Measurements from ENCODE around the gene PLCH2. TPM values are rescaled to one million over a fixed set of nuclear protein-coding genes. Genes with fewer than 3 reads are reported as not detected.
A peak's percentile ranks its signal among the peaks of the same experiment; 100 is the strongest.

PLCH2 gene
- total and polyA plus RNA-seq, 2 of the 13 experiments (the other 11 are each of a cell fraction or from before 2014, with no cell fraction given) = 0.15 to 0.67 TPM

- Histone ChIP-seq H3K4me3 (replicated peaks in 1 of 3; ENCODE audit: insufficient read depth in 1 of 3, low read depth in 2 of 3, low read length in 3 of 3) (peak overlapping the region in 2 of 3 experiments; percentile 64 to 80; a peak in 4 of 6 replicates), H3K79me2 (ENCODE audit: insufficient read depth, low read length) (no peaks in the 10 kb centered on the region), H3K9ac (ENCODE audit: insufficient read depth, low read depth, low read length) (peak overlapping the region; percentile 76), H3K9me3 (ENCODE audit: low read length) (no peaks in the 10 kb centered on the region), H2AFZ (ENCODE audit: low read length) (no peak overlapping the region), H3K27me3 (ENCODE audit: control insufficient read depth in 1 of 2, insufficient read depth in 2 of 2, low read length in 2 of 2) (0 out of 5 replicates have a peak, but pooled peaks cover 0 to under 1% of the 10 kb centered on the region in 2 experiments), H4K20me1 (ENCODE audit: insufficient read depth, low read length) (no peaks in the 10 kb centered on the region), H3K27ac (ENCODE audit: extremely low read length, insufficient read depth, low read length) (peak overlapping the region; percentile 55), H3K4me1 (ENCODE audit: insufficient read depth, low read length) (peaks cover 71% of the 10 kb centered on the region), H3K4me2 (ENCODE audit: low read depth, low read length) (peak overlapping the region; percentile 85), H3K36me3 (replicated peaks in 1 of 2; ENCODE audit: control insufficient read depth in 1 of 2, insufficient read depth in 2 of 2, low read length in 2 of 2) (no peaks in the 10 kb centered on the region)
- POLR2A ChIA-PET = interaction anchor here (1.2 to 3.4 kb wide), 4 partner anchors 37 to 157 kb away, joined by 5 to 21 read pairs (median 10); partner anchors contain the start of genes MORN1, PEX10, PRXL2B and RER1
- CTCF ChIA-PET (ENCODE audit: low intra/inter-chr PET ratio, low total read pairs) = interaction anchor here (0.8 to 2.0 kb wide), 4 partner anchors 9 to 134 kb away, joined by 3 to 18 read pairs (median 6); no protein-coding TSS in a partner anchor
- ATAC-seq (peak; percentile 51), FAIRE-seq (peak; percentile 30), DNase-seq (ENCODE audit: low spot score) (peak; percentile 66)
- in situ Hi-C loops (cut with HindIII; ENCODE audit: extremely low pct_ligation_motif_present, low pct_unique_long_range_greater_than_20kb) (loop anchor here (5.0 kb wide), 1 partner anchor 136 kb away; the partner anchor contains the start of gene PEX10), intact Hi-C loops (cut with micrococcal nuclease; ENCODE audit: unreplicated experiment) (loop anchor here (1.0 kb wide), 1 partner anchor 134 kb away; no protein-coding TSS in a partner anchor)
- BruUV-seq (replicated peaks) = no TSS peak
- WGBS (ENCODE audit: low lambda C conversion rate) = 15% methylated on average over 15 of the region's 17 CpGs
- TF ChIP-seq TFDP1 (CRISPR knock-in tag; IDR thresholded peaks at IDR 0.05; ENCODE audit: borderline replicate concordance) = 0 out of 2 replicates have a peak, but pooled peaks have one; percentile 22
- TF ChIP-seq MAX (IDR thresholded peaks at IDR 0.05) = peak; percentile 6; the same call in 1 of the 2 replicates
- TF ChIP-seq ELF1 (CRISPR knock-in tag; IDR thresholded peaks at IDR 0.05) = peak; percentile 74
- TF ChIP-seq ELF3 (CRISPR knock-in tag; IDR thresholded peaks at IDR 0.05) = peak; percentile 35; the same call in 1 of the 2 replicates
- TF ChIP-seq TRAFD1 (CRISPR knock-in tag; IDR thresholded peaks at IDR 0.05; ENCODE audit: borderline replicate concordance) = no peak
- TF ChIP-seq ZNF280B (CRISPR knock-in tag; IDR thresholded peaks at IDR 0.05; ENCODE audit: borderline replicate concordance) = 0 out of 2 replicates have a peak, but pooled peaks have one; percentile 19
- peak; percentile 7 for TF ChIP-seq THAP9 (CRISPR knock-in tag; IDR thresholded peaks at IDR 0.05; ENCODE audit: borderline replicate concordance)
- peak; percentile 30 for TF ChIP-seq SALL1 (CRISPR knock-in tag; IDR thresholded peaks at IDR 0.05)
- 0 out of 2 replicates have a peak, but pooled peaks have one; percentile 20 for TF ChIP-seq SNAPC2 (CRISPR knock-in tag; IDR thresholded peaks at IDR 0.05)
- TF ChIP-seq REPIN1 (CRISPR knock-in tag; IDR thresholded peaks at IDR 0.05; ENCODE audit: borderline replicate concordance, low read depth) = peak; percentile 34; the same call in 1 of the 2 replicates
- peak; percentile 29; the same call in 1 of the 2 replicates for TF ChIP-seq NFKB2 (CRISPR knock-in tag; IDR thresholded peaks at IDR 0.05; ENCODE audit: borderline replicate concordance)
- peak; percentile 42; the same call in 1 of the 2 replicates for TF ChIP-seq TARDBP (CRISPR knock-in tag; IDR thresholded peaks at IDR 0.05)
- no peak for TF ChIP-seq ZBTB37 (CRISPR knock-in tag; IDR thresholded peaks at IDR 0.05)
Observed at GRCh38 chr1:2548068-2548589, 72.0 kb downstream of the PLCH2 start.

Measured in HepG2 (cell line).